ENCODE results near the gene JDP2.

- TF ChIP-seq CTCF (IDR thresholded peaks at IDR 0.05) (no peak), POLR2A (IDR thresholded peaks at IDR 0.05) (no peak)
Measured at GRCh38 chr14:75519826-75520728, 92.3 kb downstream of the JDP2 start.
